Lung (tissue), 12 donors: ENCODE data around the gene MAST4. TPM values are rescaled to one million over a fixed set of nuclear protein-coding genes. Genes with fewer than 3 reads are reported as not detected.

ENCODE experiments used
- ATAC-seq: fragments of 200-7000 bp; cut with Tn5 transposase; one replicate; pipeline ENCODE4 v1.9.1; 2020; ENCODE audit warnings: moderate number of reproducible peaks; ENCODE audit not compliant: insufficient read depth, low FRiP score
- DNase-seq, 3 donors: peaks; one replicate each; pipeline ENCODE4 v3.0.0-alpha.2; 2013 to 2017
- H3K27ac ChIP-seq, 2 donors: one replicate each; pipeline ENCODE4 v1.5.1; 2013; ENCODE audit warnings: mild to moderate bottlenecking in 2 of 2, moderate library complexity in 2 of 2, control low read depth in 1 of 2, inconsistent platforms in 1 of 2, low read depth in 1 of 2, low read length in 1 of 2
- H3K27me3 ChIP-seq, 3 donors: one replicate each; pipeline ENCODE4 v1.5.1; 2013; ENCODE audit warnings: low read length in 2 of 3; ENCODE audit not compliant: control insufficient read depth in 3 of 3, insufficient read depth in 3 of 3
- H3K36me3 ChIP-seq, 4 donors: one replicate each; pipeline ENCODE4 v1.5.1; 2013; ENCODE audit warnings: low read length in 4 of 4, mild to moderate bottlenecking in 1 of 4, moderate library complexity in 1 of 4; ENCODE audit not compliant: control insufficient read depth in 4 of 4, insufficient read depth in 4 of 4
- H3K4me1 ChIP-seq, 5 donors: one replicate each; pipeline ENCODE4 v1.5.1; 2013; ENCODE audit warnings: low read length in 5 of 5, mild to moderate bottlenecking in 2 of 5, moderate library complexity in 1 of 5; ENCODE audit not compliant: control insufficient read depth in 5 of 5, insufficient read depth in 5 of 5
- H3K4me3 ChIP-seq: one replicate; pipeline ENCODE4 v1.5.1; 2013; ENCODE audit warnings: mild to moderate bottlenecking, control low read depth, moderate library complexity
- H3K9ac ChIP-seq, 2 donors: one replicate each; pipeline ENCODE4 v1.5.1; 2013; ENCODE audit warnings: low read length in 2 of 2, control low read depth in 1 of 2; ENCODE audit not compliant: insufficient read depth in 1 of 2
- H3K9me3 ChIP-seq, 4 donors: one replicate each; pipeline ENCODE4 v1.5.1; 2013; ENCODE audit warnings: low read length in 3 of 4, mild to moderate bottlenecking in 1 of 4, moderate library complexity in 1 of 4; ENCODE audit not compliant: control insufficient read depth in 4 of 4, insufficient read depth in 3 of 4
- CTCF ChIP-seq: IDR thresholded peaks from 2 replicates; pipeline ENCODE4 v1.5.1; 2012; ENCODE audit warnings: mild to moderate bottlenecking; ENCODE audit errors: control extremely low read depth, extremely low read depth
- WGBS, 2 donors: extraction: QIAGEN DNeasy Blood & Tissue Kit; methylation state at CpG; one replicate each; pipeline ENCODE4 v1.1.7; 2013; 5-methylcytosine and 5-hydroxymethylcytosine counted together
- polyA plus RNA-seq, 2 donors: library from polyadenylated mRNA; stranded (reverse); fragments of 200-250 nt; gene quantifications; one replicate each; pipeline ENCODE4 v1.2.1, GENCODE V29; 2013
- total RNA-seq, 2 donors: library from RNA; depleted of rRNA in 1 of 2; stranded (reverse); fragments of >200 nt in 1 of 2; gene quantifications; one replicate each; pipeline ENCODE4 v1.2.1, GENCODE V29; 2014 to 2021
- donor health status: control.
- donor health status: control.
- donor health status: Bipolar disorder and iron deficiency.
- donor health status: healthy.
- donor health status: DM: yes; HTN: yes; CAD: no.

MAST4 gene
- total and polyA plus RNA-seq, 4 donors, result 13.9 to 153 (median 46.2) TPM

GRCh38 chr5:67160985-67161384 is 564.8 kb downstream of the MAST4 start:
- 64 to 85% methylated on average over 3 of the region's 3 CpGs for WGBS, 2 donors
- Histone ChIP-seq H3K27ac (no peak overlapping the region), H3K27me3 (no peaks in the 10 kb centered on the region), H3K4me3 (no peak overlapping the region), H3K4me1 (peaks cover 0 to 4% (median 0%) of the 10 kb centered on the region in 5 donors), H3K36me3 (peaks cover 39 to 57% (median 42%) of the 10 kb centered on the region in 4 donors), H3K9me3 (no peaks in the 10 kb centered on the region), H3K9ac (no peak overlapping the region)
- TF ChIP-seq CTCF, result no peak
- DNase-seq, result no peak
- ATAC-seq, result no peak

GRCh38 chr5:67161767-67162166 is 565.6 kb downstream of the MAST4 start:
- no peak overlapping the region for H3K4me3 ChIP-seq
- DNase-seq (no peak), ATAC-seq (no peak)
- no peaks in the 10 kb centered on the region for H3K9me3 ChIP-seq
- no peak for TF ChIP-seq CTCF
- no peak overlapping the region for H3K27ac ChIP-seq
- 90 to 94% methylated on average over 5 of the region's 5 CpGs for WGBS, 2 donors
- no peaks in the 10 kb centered on the region for H3K27me3 ChIP-seq
- H3K36me3 ChIP-seq, result peaks cover 32 to 53% (median 40%) of the 10 kb centered on the region in 4 donors
- H3K9ac ChIP-seq, result no peak overlapping the region
- H3K4me1 ChIP-seq, result peaks cover 0 to 11% (median 0%) of the 10 kb centered on the region in 5 donors

- peaks cover 31 to 47% (median 41%) of the 10 kb centered on the region in 4 donors for H3K36me3 ChIP-seq
- no peaks in the 10 kb centered on the region for H3K9me3 ChIP-seq
- ATAC-seq (no peak), DNase-seq (no peak)
- TF ChIP-seq CTCF, result no peak
- H3K4me1 ChIP-seq, result peaks cover 0 to 11% (median 0%) of the 10 kb centered on the region in 5 donors
- WGBS, 2 donors, result 96 to 97% methylated on average over 44 of the region's 44 CpGs
- H3K27ac ChIP-seq, result no peak overlapping the region
- H3K9ac ChIP-seq, result no peak overlapping the region
- H3K4me3 ChIP-seq, result no peak overlapping the region
- no peaks in the 10 kb centered on the region for H3K27me3 ChIP-seq
Measured at GRCh38 chr5:67163231-67163756, 567.1 kb downstream of the MAST4 start.
